GM12891 (cell line): Measurements from ENCODE around the gene RAB23. TPM values are rescaled to one million over a fixed set of nuclear protein-coding genes. Genes with fewer than 3 reads are reported as not detected.

Experiments used
- DNase-seq: peaks from one replicate; pipeline ENCODE4 v3.0.0; 2011; ENCODE audit warnings: low spot score; ENCODE audit not compliant: insufficient read length
- FAIRE-seq: peaks from 2 replicates; lab custom pipeline; 2011; peaks lifted over from hg19 to GRCh38; lab: Jason Lieb, UNC
- PAX5 ChIP-seq: IDR thresholded peaks from 2 replicates; pipeline ENCODE4 v1.6.1; 2011; ENCODE audit warnings: low read length, moderate library complexity, mild to moderate bottlenecking; ENCODE audit not compliant: insufficient read depth, severe bottlenecking
- POLR2A ChIP-seq: IDR thresholded peaks from 2 replicates; pipeline ENCODE4 v1.6.1; 2011; ENCODE audit warnings: low read depth, low read length, control low read depth
- POLR2AphosphoS5 ChIP-seq: IDR thresholded peaks from 2 replicates; pipeline ENCODE4 v1.6.1; 2011; ENCODE audit warnings: low read depth, low read length, control low read depth
- POU2F2 ChIP-seq: IDR thresholded peaks from 2 replicates; pipeline ENCODE4 v1.6.1; 2011; ENCODE audit warnings: low read depth, mild to moderate bottlenecking, control low read depth, low read length, moderate library complexity
- SPI1 ChIP-seq: IDR thresholded peaks from 2 replicates; pipeline ENCODE4 v1.6.1; 2011; ENCODE audit warnings: low read depth, low read length, control low read depth
- TAF1 ChIP-seq: IDR thresholded peaks from 2 replicates; pipeline ENCODE4 v1.6.1; 2011; ENCODE audit warnings: low read depth, low read length, control low read depth
- polyA plus RNA-seq: library from polyadenylated mRNA; unstranded; fragments of >200 nt; gene quantifications from one replicate; pipeline ENCODE4 v1.2.1, GENCODE V29; 2012; ENCODE audit warnings: low read depth, missing spikeins, inconsistent platforms; ENCODE audit not compliant: missing spikeins

Gene RAB23
- polyA plus RNA-seq: 0.99 TPM

DNA sequence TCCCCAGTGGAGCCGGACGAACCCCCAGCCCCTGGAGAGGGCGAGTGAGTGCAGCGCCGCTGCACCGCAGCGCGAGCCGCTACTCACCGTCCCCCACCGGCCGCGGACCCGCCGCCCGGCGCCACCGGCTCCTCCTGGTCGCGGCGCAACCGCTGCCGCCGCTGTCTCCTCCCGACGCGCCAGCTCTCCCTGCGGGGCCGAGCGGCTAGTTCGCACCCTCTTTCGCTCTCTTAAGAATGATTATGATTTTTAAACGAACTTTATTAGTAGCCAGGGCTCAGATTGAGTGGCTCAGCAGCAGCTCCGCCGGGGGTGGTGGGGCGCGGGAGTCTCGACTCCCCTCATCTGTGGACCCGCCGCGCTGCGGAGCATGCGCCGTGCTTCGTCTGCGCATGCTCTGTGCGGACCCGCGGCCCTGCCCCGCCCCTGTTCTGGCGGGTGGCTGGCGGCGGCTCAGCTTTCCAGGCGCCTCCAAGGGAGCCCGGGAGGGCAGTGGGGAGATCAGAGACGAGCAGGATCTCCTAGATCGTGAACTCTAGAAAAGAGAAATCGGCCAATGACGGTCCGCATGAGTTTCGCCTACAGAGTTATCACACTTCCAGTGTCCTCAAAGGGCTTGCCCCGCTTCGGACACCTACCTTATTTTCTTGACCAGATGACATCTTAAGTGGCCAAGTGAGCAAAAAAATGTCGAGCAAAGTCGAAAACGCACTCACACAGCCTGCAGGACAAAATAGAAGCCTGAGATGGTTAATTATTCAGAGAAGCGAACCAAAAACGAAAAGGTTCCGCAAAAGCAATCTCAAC, at the start of gene RAB23:
TSS of gene RAB23 (minus strand) at position 372 of the 807 bp plus-strand sequence. CDS start 11,927 bp downstream, outside the sequence.
- DNase-seq (peak; percentile 75), FAIRE-seq (peak; percentile 97)
- no peak for TF ChIP-seq POU2F2
- TF ChIP-seq POLR2A: peak; percentile 43; the same call in 1 of the 2 replicates

GRCh38 chr6:57268294-57268640, 46.2 kb upstream of the RAB23 start:
- DNase-seq (no peak), FAIRE-seq (no peak)
- TF ChIP-seq POU2F2 (no peak), POLR2A (no peak), POLR2AphosphoS5 (no peak)

- FAIRE-seq: no peak
- no peak for DNase-seq
- TF ChIP-seq POLR2A (no peak), SPI1 (no peak), TAF1 (no peak), POLR2AphosphoS5 (no peak), POU2F2 (no peak), PAX5 (no peak)
Measured at GRCh38 chr6:57267586-57268293, 45.6 kb upstream of the RAB23 start.

GRCh38 chr6:57265755-57266221, 43.7 kb upstream of the RAB23 start:
- FAIRE-seq (no peak), DNase-seq (no peak)
- TF ChIP-seq TAF1 (no peak), POLR2A (no peak), SPI1 (no peak), POLR2AphosphoS5 (no peak), PAX5 (no peak), POU2F2 (no peak)

DNA sequence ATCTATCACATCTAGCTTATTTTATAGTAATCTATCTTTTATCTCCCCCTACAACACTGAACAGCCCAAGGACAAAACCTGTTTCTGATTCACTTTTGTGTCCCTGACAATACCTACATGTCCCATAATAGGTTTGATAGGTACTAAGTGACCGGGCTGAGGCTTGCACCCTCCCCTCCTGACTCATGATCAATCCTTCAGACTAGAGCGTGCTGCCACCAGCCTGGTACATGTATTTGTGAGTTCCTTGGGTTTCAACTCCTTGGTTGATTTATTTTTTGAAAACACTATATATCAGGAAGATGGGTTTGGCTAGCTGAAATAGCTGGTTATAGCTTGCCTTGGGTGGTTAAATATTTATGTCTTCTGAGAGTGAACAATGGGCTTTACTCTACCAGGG, 41.6 kb upstream of the RAB23 start:
- FAIRE-seq: no peak
- DNase-seq: no peak
- TF ChIP-seq POLR2AphosphoS5 (no peak), POU2F2 (no peak), SPI1 (no peak), POLR2A (no peak), PAX5 (no peak), TAF1 (no peak)

- TF ChIP-seq POLR2AphosphoS5 (no peak), TAF1 (no peak), POLR2A (no peak), PAX5 (no peak)
- FAIRE-seq (no peak), DNase-seq (no peak)
Measured at GRCh38 chr6:57262901-57263694, 41.0 kb upstream of the RAB23 start.

DNA sequence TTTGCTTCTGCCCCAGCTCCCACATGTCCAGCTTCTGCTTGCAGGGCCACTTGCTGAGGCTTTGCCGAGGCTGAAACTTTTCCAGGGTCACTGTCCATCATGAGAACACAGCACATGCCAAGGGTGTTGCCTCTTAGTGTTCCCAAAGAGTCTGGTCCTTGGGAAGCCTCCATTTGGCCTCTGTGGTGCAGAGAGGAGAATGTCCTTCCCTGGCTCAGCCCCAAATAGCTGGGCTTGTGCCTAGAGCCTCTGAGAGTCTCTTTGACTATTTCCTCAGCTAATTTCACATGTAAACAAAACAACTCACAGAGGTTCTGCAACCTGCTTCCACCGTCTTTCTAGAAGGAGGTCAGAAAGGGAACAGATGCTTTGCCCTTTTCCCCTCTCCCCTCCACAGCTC, 40.4 kb upstream of the RAB23 start:
- FAIRE-seq (no peak), DNase-seq (no peak)
- no peak for TF ChIP-seq SPI1
- no peak for TF ChIP-seq POLR2A
- no peak for TF ChIP-seq POLR2AphosphoS5
- no peak for TF ChIP-seq PAX5
- TF ChIP-seq POU2F2: no peak
- TF ChIP-seq TAF1: no peak

DNA sequence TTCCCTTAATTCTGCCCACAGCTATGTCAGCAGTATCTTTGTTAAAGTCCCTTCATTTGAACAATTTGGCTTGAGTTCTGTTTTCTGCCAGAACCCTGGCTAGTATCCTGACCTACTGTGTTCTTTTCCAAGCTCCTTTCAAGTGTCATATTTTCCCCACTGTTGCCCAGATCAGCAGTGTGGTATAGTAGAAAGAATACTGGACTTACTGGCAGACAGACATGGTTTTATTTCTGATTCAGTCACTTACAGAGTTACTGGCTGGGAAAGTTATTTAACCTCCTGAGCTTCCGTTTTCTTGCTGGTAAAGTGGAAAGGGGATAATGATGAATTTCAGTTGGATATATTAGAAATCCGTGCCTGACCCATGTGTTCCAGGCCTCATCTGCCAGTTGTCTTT, 39.8 kb upstream of the RAB23 start:
- DNase-seq (no peak), FAIRE-seq (no peak)
- no peak for TF ChIP-seq POU2F2
- no peak for TF ChIP-seq PAX5
- TF ChIP-seq SPI1: no peak
- no peak for TF ChIP-seq POLR2AphosphoS5
- no peak for TF ChIP-seq POLR2A
- no peak for TF ChIP-seq TAF1

DNA sequence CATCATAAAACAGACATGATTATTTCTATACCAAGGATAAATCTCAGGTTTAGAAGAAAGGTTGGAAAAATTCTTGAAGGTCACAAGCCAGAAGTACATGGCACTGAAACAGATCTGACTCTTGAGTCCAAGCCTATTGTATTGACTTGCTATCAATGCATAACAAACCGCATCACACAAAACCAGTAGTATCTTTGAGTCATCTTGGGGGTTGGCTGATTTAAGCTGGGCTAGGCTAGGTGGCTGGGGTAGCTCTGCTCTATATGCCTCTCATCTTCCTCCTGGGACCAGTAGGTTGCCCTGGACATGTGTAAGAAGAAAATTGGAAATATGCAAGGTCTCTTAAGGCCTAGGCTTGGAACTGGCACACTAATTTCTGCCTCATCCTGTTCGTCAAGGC, 37.0 kb upstream of the RAB23 start:
- FAIRE-seq: no peak
- no peak for TF ChIP-seq POLR2AphosphoS5
- TF ChIP-seq POLR2A: no peak
- no peak for TF ChIP-seq PAX5
- no peak for TF ChIP-seq SPI1
- no peak for TF ChIP-seq POU2F2
- TF ChIP-seq TAF1: no peak
- DNase-seq: no peak
